GM19239 (cell line): ENCODE data around the gene KCNJ6.
"Not testable (repeated sequence)": the region's sequence is repeated elsewhere in the genome, so short reads cannot be mapped to it uniquely, and the experiment has no call there.

ENCODE experiments used
- DNase-seq: peaks from one replicate; pipeline ENCODE4 v3.0.0; 2011; ENCODE audit warnings: low spot score; ENCODE audit not compliant: insufficient read length
- FAIRE-seq: peaks from 2 replicates; lab custom pipeline; 2011; peaks lifted over from hg19 to GRCh38; lab: Jason Lieb, UNC

Gene KCNJ6

DNA sequence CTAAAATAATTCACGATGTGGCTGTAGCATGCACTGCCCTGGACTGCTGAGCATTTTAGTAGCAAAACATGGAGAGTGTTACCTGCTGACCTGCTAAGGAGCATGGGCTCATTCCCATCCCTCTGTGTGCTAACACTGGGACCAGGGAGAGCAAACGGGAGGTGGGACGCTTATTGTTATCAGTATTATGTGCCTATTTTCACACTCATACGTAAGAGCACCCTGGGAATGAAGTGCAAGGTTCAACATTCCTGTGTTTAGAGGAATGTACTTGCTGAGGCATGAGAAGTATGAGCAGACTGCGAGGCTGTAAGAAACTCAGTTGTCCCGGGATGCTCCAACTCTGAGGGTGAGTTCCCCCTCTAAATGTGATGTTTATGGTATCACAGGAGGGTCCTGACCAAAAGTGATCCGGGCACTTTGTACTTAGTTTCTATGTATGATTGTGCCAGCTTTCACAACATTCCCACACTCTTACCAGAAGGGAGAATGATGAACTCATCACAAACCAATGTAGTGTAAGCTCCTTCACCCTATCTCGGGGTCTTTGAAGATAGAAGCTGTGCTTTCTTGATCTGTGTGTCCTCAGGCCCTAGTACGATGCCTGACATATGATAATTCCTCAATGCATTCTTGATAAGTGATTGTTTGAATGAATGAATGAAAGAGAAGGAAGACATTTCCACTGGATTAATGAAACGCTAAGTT, 164.8 kb downstream of the KCNJ6 start:
- no peak for DNase-seq
- FAIRE-seq, result no peak

DNA sequence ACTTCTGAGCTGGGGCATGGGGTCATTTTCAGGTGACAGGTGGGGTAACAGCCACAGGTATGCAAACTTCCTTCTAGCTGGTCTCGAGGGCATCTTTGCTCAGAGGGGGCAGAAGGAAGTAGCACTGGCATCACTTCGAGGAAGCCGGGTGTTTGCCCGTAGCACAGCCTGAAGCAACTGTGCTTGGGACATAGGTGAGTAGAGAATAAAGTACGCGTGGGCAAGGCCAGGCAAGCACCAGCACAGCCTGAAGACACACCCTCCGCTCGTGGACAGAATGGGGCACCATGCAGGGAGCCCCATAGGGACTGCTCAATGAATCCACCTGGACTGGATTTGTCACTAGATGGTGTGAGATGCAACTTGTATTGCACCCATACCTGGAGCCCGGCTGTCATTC, 167.1 kb downstream of the KCNJ6 start:
- no peak for FAIRE-seq
- DNase-seq, result no peak

DNA sequence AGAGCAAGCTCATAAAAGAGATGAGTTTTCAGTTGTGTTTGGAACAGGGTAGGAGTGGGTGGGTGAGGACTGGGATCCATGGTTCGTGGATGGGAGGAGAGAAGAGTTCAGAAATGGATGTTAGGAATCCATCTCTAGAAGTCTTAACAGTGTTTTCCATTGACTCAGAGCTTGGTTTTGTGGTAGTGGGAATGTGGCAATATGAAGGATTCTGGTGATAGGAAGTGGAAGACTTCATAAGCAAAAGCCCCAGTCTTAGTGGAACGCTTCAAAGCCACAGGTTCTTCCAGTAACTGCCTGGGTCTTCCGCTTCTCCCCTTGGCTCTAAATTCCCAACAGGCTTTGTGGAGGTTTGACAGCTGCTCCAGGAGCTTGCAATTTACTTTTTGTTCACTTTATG, 167.9 kb downstream of the KCNJ6 start:
- no peak for FAIRE-seq

DNA sequence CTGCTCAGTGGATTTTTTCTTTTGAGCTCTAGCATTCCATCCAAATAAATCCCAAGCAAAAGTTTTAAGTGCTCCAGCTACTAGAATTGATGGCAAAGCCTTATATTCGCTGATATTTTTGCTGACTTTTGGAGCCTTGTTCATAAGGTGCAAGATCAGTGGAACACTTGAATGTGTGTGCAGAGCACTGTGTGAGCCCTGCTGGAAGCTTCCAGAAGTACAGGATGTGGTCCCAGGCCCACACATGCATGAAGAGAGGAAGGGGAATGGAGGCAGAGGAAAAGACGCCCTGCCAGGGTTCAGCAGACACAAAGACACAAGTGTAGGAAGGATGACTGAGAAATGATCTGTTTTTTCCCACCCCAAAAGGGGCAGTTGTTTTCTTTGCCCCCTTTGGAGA, 169.4 kb downstream of the KCNJ6 start:
- DNase-seq, result no peak
- FAIRE-seq, result no peak

More for the DNA sequence above, 167.9 kb downstream of the KCNJ6 start:
- no peak for DNase-seq

DNA sequence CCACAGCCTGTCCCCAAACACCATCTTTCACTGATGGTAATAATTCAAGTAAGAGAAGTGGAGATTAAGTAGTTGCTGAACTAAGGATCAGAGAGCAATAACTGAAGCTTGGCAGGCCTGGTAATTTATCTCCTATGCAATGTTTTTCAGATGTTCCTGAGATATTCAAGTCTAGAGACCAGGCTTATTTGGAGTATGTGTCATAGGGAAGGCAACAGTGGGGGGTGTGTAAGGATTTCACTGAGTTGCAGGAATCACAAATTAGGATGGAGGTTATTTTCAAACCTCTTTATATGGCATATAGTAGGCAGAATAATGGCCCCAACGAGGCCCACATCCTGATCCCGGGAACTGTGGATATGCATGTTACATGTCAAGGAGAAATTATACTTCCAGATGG, 171.7 kb downstream of the KCNJ6 start:
- no peak for DNase-seq
- no peak for FAIRE-seq

DNA sequence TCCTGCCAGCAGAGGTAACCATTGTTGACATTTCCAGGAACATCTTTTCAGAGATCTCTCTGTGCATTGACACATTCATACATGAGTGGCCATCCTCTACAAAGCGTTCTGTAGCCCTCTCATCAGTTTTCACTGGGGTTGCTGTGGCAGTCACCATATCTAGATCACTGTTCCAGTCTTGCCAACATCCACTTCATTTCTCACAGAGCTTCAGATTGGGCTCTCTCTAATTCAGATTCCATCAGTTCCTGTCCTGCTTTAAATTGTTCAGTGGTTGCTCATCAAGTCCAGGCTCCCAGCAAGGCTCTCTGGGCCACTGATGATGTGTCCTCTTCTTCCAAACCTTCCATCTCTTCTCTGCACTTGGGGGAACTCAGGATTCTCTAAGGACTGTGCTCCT, 173.7 kb downstream of the KCNJ6 start:
- DNase-seq, result no peak
- peak; percentile 63 for FAIRE-seq

DNA sequence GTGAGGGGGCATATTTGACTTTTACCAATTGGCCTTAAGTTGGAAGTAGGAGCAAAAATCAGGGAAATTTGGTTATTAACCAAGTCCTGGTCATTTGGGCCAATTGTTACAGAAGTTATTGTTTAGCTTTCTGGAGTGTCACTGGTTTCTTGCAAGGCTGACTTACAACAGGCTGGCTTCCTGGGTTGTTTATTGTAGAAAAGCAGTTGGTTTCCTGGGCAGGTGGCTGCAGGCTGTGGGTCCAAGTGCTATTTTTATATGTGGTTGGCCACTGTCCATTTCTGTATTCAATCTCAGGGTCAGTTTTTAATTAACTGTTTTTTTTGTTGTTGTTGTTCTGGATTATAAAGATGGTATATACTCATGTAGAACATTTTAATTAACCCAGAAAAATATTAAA, 174.1 kb downstream of the KCNJ6 start:
- FAIRE-seq (no peak), DNase-seq (no peak)

DNA sequence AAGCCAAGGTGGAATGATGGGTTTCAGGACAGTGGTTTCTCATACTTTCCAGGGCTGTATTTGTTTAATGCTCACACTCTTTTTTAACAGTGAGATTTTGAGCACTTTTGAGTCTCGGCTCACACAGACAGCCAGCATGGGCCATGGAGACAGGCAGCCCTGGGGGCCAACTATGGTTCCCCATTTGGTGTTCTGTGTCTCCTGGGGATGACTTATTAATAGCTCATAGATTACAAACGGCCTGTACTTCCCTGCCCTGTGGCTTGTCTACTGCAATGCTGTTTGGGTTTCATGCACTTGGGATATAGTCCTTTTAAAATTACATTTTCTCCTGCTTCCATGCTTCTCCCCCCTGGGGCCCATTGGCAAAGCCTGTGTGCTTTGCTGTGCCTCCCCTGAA, 178.3 kb downstream of the KCNJ6 start:
- no peak for FAIRE-seq
- no peak for DNase-seq

DNA sequence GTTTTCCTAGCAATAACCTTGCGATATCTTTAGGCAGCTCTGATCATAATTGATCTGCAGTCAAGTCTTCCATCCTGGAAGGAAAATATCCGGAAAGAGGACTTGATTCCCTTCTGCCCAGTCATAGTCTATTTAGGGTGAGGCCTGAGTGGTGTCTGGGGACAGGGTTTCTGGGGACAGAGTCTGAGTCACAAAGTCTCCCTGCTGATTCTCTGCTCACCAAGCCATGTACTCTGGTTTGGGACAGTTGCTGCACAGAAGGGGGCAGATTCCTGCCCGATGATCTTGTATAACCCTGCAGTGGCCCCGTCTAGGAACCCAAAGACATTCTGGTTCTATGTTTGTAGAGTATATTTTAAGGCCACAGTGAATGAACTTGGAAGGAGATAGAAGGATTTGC, 178.8 kb downstream of the KCNJ6 start:
- DNase-seq, result no peak
- FAIRE-seq, result no peak

DNA sequence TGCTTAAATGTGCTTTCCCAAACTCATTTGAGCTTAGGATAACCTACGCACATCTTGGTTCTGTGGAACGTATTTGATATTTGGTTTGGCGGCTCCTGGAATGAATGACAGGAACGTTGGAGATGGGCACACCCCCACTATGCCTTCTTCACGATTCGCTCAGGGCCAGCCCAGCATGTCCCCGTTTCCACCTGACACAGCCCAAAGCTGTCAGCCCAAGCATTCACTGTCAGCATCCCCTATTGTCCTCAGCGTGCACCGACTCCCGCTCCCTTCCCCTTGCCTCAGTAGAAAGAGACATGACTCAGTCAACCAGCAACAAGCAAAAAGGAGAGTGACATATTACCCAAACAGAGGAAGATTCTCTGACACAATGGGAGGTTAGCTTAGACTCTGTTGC, 181.4 kb downstream of the KCNJ6 start:
- no peak for FAIRE-seq
- DNase-seq, result no peak

DNA sequence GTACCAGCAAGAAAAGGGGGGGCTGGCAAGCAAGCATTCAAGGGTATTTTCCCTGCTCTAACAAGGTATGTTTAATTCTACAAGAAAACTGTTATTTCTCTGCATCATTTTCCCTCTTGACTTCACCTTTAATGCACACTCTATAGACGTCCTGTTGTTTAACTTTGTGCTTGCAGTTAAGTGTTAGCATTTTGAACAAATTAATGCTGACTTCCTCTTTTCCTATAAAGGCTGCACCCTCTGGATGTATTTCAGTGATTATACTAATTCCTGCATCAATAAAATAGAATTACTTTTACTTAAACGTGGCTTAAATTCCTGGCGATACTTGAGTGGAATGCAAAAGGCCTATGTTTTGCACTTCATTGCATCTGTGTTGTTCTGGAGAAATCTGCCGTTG, 183.3 kb downstream of the KCNJ6 start:
- DNase-seq, result no peak
- no peak for FAIRE-seq

DNA sequence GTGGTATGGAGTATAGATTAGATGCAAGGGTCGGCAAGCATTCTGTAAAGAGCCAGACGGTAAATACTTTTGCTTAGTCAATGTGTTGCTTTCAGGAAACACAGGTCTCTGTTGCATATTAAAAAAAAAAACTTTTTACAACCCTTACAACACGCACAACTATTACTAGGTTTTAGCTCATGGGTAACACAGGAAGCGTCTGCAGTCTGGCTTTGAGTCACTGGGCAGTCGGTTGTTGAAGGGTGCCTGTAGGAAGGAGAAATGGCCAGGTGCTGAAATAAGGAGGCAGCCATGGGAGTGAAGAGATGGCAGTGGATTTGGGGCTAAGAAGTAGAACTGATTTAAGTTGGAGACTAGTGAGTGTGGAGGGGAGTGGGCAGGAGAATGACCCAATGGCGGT, 192.1 kb downstream of the KCNJ6 start:
- FAIRE-seq (no peak), DNase-seq (no peak)

DNA sequence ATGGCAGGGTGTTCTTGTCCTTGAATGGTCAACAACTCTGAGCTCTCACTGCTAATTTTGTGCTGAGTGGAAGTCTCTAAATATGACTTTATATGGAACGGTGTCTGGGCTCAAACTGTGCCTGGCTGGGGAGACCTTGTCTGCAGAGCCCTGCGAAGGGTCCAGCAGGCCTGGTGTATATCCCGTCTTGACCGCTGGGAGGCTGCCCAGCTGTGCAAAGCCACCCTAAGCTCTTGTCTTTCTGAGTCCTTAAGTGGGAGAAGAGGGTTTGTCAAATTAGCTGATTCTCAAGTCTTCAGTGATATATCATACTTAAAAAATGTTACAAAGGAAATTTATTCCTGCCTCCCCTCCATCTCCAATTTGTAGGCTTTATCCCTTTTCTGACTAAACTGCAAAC, 198.7 kb downstream of the KCNJ6 start:
- DNase-seq (no peak), FAIRE-seq (no peak)

DNA sequence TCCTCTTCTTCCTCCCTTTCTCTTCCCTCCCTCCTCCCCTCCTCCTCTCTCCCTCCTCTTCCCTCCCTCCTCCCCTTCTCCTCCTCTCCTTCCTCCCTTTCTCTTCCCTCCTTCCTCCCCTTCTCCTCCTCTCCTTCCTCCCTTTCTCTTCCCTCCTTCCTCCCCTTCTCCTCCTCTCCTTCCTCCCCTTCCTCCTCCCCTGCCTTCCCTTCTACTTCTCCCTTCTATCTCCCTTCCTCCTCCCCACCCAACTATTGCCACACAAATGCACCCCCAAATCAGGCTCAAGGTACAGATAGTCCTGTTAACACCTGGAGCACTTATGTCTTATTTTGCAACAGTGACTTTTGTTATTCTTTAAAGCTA, 203.7 kb downstream of the KCNJ6 start:
- not testable (repeated sequence) for DNase-seq, FAIRE-seq

DNA sequence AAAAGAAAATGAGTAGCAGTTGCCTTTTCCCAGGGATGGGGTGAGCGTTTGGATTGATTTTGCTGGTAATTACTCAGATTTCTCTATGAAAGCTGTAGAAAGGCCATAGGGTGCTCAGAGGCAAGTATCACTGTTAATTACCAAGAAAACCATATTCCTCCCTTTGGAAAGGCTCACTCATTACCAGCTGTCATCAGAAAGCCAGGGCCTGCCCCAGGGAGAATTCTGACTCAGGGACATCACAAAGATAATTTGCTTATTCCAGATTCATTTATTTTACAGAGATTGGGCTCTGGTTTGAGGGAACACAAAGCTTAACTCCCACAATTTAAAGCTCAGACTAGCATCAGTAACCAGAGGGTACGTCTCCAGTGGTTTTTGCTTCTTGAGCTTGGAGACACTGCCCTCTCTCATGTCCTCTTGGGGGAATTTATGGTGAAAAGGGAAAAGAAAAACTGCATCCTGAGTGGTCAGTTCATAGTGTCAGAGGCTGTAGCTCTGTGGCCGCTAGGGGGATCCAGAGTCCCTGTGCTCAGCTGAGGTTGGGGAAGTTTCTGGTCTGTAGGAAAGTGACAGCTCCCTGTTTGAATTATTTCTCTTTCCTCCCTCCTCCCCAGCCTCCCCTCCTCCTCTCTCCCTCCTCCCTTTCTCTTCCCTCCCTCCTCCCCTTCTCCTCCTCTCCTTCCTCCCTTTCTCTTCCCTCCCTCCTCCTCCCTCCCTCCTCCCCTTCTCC, 204.3 kb downstream of the KCNJ6 start:
- DNase-seq, result peak; percentile 54
- FAIRE-seq, result peak; percentile 82

DNA sequence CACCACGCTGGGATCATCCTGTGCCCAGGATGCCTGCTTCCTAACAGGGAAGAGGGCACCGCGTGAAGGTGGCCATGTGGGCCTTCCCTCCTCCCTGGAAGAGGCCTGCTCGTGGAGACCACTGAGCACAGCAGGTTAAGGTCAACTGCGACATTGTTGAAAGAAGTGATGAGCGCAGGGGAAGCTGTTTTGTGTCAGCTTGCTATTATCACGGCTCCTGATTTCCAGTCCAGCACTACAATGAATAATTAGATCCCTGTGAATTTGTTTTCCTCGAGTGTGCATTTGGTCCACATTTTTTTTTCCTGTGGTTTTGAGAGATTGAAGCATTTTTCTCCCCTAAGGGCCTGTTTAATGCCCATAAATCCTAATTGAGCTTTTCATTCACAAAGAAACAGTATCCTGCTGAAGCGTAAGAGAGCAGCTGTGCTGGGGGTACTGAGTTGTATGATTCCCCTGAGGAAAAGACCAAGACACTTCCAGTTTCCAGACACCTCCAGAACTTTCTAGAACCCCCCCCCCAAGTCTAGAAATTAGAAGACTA, 204.9 kb downstream of the KCNJ6 start:
- FAIRE-seq, result no peak
- no peak for DNase-seq

DNA sequence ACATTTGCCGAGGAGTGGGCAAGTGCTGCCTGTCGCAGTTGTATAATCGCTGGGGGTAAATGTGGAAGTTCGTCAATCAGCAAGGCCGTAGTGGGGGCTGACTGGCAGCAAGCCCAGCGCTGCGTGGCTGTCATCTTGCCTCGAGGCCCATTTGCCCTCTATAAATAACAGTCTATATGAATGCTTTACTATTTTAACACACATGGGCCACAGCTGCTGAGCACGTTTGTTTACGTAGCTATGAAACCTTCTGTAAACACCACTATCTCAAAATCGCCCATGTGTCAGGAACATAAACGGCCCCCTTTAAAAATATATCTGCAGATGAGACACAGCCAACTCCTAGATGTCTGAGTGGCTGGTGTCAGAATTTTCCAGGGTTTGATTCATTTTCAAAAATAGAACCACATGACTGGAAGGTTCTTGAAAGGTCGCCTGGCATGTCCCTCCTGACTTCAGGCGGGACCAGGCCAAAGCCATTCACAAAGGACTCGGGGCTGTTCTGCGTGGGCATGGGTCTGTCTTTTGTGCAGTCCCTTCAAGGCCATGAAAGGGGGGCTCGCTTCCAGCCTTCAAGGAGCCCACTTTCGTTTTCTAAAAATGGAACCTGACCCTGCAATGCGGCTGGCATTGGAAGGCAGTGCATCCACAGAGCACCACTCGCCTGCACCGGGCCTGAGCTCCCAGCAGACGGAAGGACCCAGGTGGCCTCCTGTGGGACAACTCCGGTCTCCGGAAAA, 205.5 kb downstream of the KCNJ6 start:
- DNase-seq (no peak), FAIRE-seq (no peak)

DNA sequence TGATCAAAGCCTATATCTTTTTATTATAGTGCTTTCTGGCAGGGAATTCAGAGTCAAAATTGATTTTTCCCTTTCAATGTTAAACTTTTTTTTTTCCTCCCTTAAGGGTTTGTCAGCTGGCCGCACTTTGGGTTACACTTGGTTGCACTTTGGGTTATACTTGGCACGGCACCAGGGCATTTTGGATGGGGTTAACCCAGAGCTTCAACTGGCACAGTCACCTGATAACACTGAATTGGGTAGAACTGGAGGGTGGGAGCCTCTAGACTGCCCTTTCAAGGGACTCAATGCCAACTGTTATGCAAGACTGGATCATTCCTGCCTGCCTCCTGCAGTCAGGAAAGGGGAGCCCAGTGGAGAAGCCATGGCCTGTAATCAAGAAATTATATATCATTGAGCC, 211.5 kb downstream of the KCNJ6 start:
- FAIRE-seq (no peak), DNase-seq (no peak)

DNA sequence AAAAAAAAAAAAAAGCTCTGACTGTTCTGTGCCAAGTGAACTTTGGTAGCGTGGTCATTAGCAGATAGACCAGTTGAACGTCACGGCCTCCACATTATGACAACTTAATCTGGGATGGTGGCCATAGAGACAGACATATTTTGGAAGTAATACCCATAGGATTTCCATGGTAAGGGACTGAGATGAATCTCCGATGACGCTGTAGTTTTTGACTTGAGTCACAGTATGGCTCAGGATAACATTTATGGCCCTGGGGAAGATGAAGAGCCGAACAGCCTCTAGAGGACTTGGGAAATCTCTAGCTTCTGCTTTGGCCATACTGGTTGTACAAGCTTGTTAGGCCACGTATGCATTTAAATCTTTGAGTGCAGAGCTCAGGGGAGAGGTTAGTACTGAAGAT, 214.0 kb downstream of the KCNJ6 start:
- no peak for FAIRE-seq
- DNase-seq, result no peak

DNA sequence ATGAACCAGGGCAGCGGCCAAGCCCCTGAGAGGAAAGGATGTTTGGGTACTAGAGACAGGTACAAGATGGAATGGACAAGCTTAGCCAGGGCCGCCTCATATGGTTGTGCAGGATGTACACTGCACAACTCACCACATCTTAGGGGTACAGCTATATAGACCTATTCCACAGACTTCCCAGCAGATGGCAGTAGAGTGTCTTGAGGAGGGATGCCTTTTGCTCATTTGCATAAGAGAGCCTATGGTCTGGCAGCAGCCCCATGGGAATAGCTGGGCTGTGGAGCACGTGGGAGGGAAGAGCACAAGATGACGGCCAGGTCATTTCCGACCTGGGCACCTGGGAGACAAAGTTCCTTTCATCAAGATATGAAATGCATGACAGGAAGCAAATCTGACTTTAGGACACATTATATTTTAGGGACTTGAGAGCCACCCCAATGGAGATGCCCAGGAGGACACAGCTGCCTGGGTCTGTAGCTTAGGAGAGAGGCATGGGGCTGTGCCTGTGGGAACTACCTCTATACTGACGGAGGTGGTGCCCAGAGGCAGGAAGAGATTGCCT, 215.5 kb downstream of the KCNJ6 start:
- peak; percentile 93 for FAIRE-seq

More for the DNA sequence above, 215.5 kb downstream of the KCNJ6 start:
- peak; percentile 72 for DNase-seq
